ENCODE data around the gene PCGF3. TPM values are rescaled to one million over a fixed set of nuclear protein-coding genes. Genes with fewer than 3 reads are reported as not detected.
"Not testable (repeated sequence)": the region's sequence is repeated elsewhere in the genome, so short reads cannot be mapped to it uniquely, and the experiment has no call there.

PCGF3 gene
- total RNA-seq, 2 donors from 2014 or later = 59.0 to 135 TPM

- TF ChIP-seq POLR2AphosphoS5 (IDR thresholded peaks at IDR 0.05) = no peak
- TF ChIP-seq POLR2A (IDR thresholded peaks at IDR 0.05) = no peak
- TF ChIP-seq CTCF (IDR thresholded peaks at IDR 0.05) = no peak
- DNase-seq (ENCODE audit: low spot score) = no peak
- intact Hi-C loops (cut with DNase I) = no loop called here
- H3K9me3 ChIP-seq = no peaks in the 10 kb centered on the region
- no peaks in the 10 kb centered on the region for H3K36me3 ChIP-seq
- no peaks in the 10 kb centered on the region for H3K4me1 ChIP-seq (replicated peaks)
- H3K27me3 ChIP-seq (replicated peaks; ENCODE audit: insufficient read depth) = no peaks in the 10 kb centered on the region
- 52% methylated on average over 17 of the region's 17 CpGs for WGBS
- no peak overlapping the region for H3K4me3 ChIP-seq
- H3K27ac ChIP-seq = no peak overlapping the region
These were observed 21.2 kb downstream of the PCGF3 start for GRCh38 chr4:726838-727237.

- Histone ChIP-seq H3K36me3 (peaks cover 0 to 3% of the 10 kb centered on the region in 2 donors), H3K27me3 (replicated peaks; ENCODE audit: insufficient read depth) (no peaks in the 10 kb centered on the region), H3K9me3 (no peaks in the 10 kb centered on the region), H3K27ac (no peak overlapping the region), H3K4me1 (replicated peaks) (no peaks in the 10 kb centered on the region), H3K4me3 (no peak overlapping the region)
- TF ChIP-seq POLR2AphosphoS5 (IDR thresholded peaks at IDR 0.05) = no peak
- TF ChIP-seq POLR2A (IDR thresholded peaks at IDR 0.05) = no peak
- no peak for TF ChIP-seq CTCF (IDR thresholded peaks at IDR 0.05)
- DNase-seq (ENCODE audit: low spot score) = no peak
- 69% methylated on average over 6 of the region's 6 CpGs for WGBS
- intact Hi-C loops (cut with DNase I) = no loop called here
These were observed 21.9 kb downstream of the PCGF3 start for GRCh38 chr4:727576-727975.

GRCh38 chr4:729336-730315, 24.0 kb downstream of the PCGF3 start:
- no peak for DNase-seq (ENCODE audit: low spot score)
- Histone ChIP-seq H3K27me3 (replicated peaks; ENCODE audit: insufficient read depth) (no peaks in the 10 kb centered on the region), H3K36me3 (peaks cover 6 to 19% of the 10 kb centered on the region in 2 donors), H3K4me1 (replicated peaks) (no peaks in the 10 kb centered on the region), H3K4me3 (no peak overlapping the region), H3K9me3 (no peaks in the 10 kb centered on the region), H3K27ac (no peak overlapping the region)
- intact Hi-C loops (cut with DNase I) = no loop called here
- WGBS = 89% methylated on average over 18 of the region's 20 CpGs
- TF ChIP-seq POLR2A (IDR thresholded peaks at IDR 0.05) = no peak

- intact Hi-C loops (cut with DNase I) = no loop called here
- no peak overlapping the region for H3K27ac ChIP-seq
- 96% methylated on average over 27 of the region's 27 CpGs for WGBS
- H3K9me3 ChIP-seq = no peaks in the 10 kb centered on the region
- TF ChIP-seq CTCF (IDR thresholded peaks at IDR 0.05) = no peak
- TF ChIP-seq POLR2A (IDR thresholded peaks at IDR 0.05) = no peak
- TF ChIP-seq POLR2AphosphoS5 (IDR thresholded peaks at IDR 0.05) = no peak
- peaks cover 6 to 23% of the 10 kb centered on the region in 2 donors for H3K36me3 ChIP-seq
- no peaks in the 10 kb centered on the region for H3K27me3 ChIP-seq (replicated peaks; ENCODE audit: insufficient read depth)
- H3K4me3 ChIP-seq = no peak overlapping the region
- DNase-seq (ENCODE audit: low spot score) = no peak
- H3K4me1 ChIP-seq (replicated peaks) = no peaks in the 10 kb centered on the region
These were observed 24.9 kb downstream of the PCGF3 start for GRCh38 chr4:730511-730910.

- H3K4me3 ChIP-seq; DNase-seq (ENCODE audit: low spot score); intact Hi-C loops (cut with DNase I): not testable (repeated sequence)
These were observed 25.6 kb downstream of the PCGF3 start for GRCh38 chr4:730946-731904.

GRCh38 chr4:731954-732353, 26.3 kb downstream of the PCGF3 start:
- H3K4me3 ChIP-seq; H3K27me3 ChIP-seq (replicated peaks; ENCODE audit: insufficient read depth); intact Hi-C loops (cut with DNase I); DNase-seq (ENCODE audit: low spot score); H3K27ac ChIP-seq; H3K4me1 ChIP-seq (replicated peaks); H3K9me3 ChIP-seq: not testable (repeated sequence)
- WGBS = 76% methylated on average over 5 of the region's 27 CpGs
- peaks cover 6 to 25% of the 10 kb centered on the region in 2 donors for H3K36me3 ChIP-seq

More at GRCh38 chr4:730946-731904, 25.6 kb downstream of the PCGF3 start:
- H3K36me3 ChIP-seq = peaks cover 6 to 25% of the 10 kb centered on the region in 2 donors
- H3K27ac ChIP-seq; H3K9me3 ChIP-seq; H3K4me1 ChIP-seq (replicated peaks); H3K27me3 ChIP-seq (replicated peaks; ENCODE audit: insufficient read depth): not testable (repeated sequence)
- WGBS = 96% methylated on average over 35 of the region's 68 CpGs

Measured in prostate gland (tissue), 2 donors.